ENCODE measurements around the gene HTR3D. TPM values are rescaled to one million over a fixed set of nuclear protein-coding genes. Genes with fewer than 3 reads are reported as not detected.
"Not testable (repeated sequence)": the region's sequence is repeated elsewhere in the genome, so short reads cannot be mapped to it uniquely, and the experiment has no call there.

Gene HTR3D
- polyA plus RNA-seq, 2 donors = not detected

- Histone ChIP-seq H3K4me1 (ENCODE audit: control insufficient read depth in 2 of 2, insufficient read depth in 2 of 2, low read length in 1 of 2) (no peaks in the 10 kb centered on the region), H3K27me3 (ENCODE audit: control insufficient read depth in 1 of 2, insufficient read depth in 2 of 2, low read length in 2 of 2) (no peaks in the 10 kb centered on the region), H3K27ac (ENCODE audit: low read depth in 2 of 2, low read length in 1 of 2) (no peak overlapping the region), H3K36me3 (ENCODE audit: control insufficient read depth in 2 of 2, insufficient read depth in 2 of 2, low read length in 1 of 2) (peaks cover 0 to 3% of the 10 kb centered on the region in 2 donors), H3K4me3 (ENCODE audit: low read depth in 1 of 2, low read length in 2 of 2) (peak overlapping the region in 1 of 2 donors; percentile 29), H3K9me3 (ENCODE audit: control insufficient read depth in 2 of 2, insufficient read depth in 1 of 2, low read depth in 1 of 2, low read length in 1 of 2) (no peaks in the 10 kb centered on the region)
- WGBS, 2 donors = 61 to 70% methylated on average over 10 of the region's 10 CpGs
These were observed 16.0 kb upstream of the HTR3D start for GRCh38 chr3:184015381-184016019.

- peak overlapping the region in 1 of 2 donors; percentile 94 for H3K4me3 ChIP-seq (ENCODE audit: low read depth in 1 of 2, low read length in 2 of 2)
- H3K27ac ChIP-seq (ENCODE audit: low read depth in 2 of 2, low read length in 1 of 2) = peak overlapping the region in 1 of 2 donors; percentile 7
These were observed 15.4 kb upstream of the HTR3D start for GRCh38 chr3:184016169-184016570.

GRCh38 chr3:184016811-184017671, 14.5 kb upstream of the HTR3D start:
- 5 to 12% methylated on average over 57 of the region's 57 CpGs for WGBS, 2 donors
- H3K4me3 ChIP-seq (ENCODE audit: low read depth in 1 of 2, low read length in 2 of 2) = peak overlapping the region; percentile 87 to 94
- no peaks in the 10 kb centered on the region for H3K27me3 ChIP-seq (ENCODE audit: control insufficient read depth in 1 of 2, insufficient read depth in 2 of 2, low read length in 2 of 2)
- no peaks in the 10 kb centered on the region for H3K9me3 ChIP-seq (ENCODE audit: control insufficient read depth in 2 of 2, insufficient read depth in 1 of 2, low read depth in 1 of 2, low read length in 1 of 2)
- H3K27ac ChIP-seq (ENCODE audit: low read depth in 2 of 2, low read length in 1 of 2) = peak overlapping the region; percentile 69 to 73
- no peaks in the 10 kb centered on the region for H3K4me1 ChIP-seq (ENCODE audit: control insufficient read depth in 2 of 2, insufficient read depth in 2 of 2, low read length in 1 of 2)
- H3K36me3 ChIP-seq (ENCODE audit: control insufficient read depth in 2 of 2, insufficient read depth in 2 of 2, low read length in 1 of 2) = no peaks in the 10 kb centered on the region

More at GRCh38 chr3:184016169-184016570, 15.4 kb upstream of the HTR3D start:
- 46 to 59% methylated on average over 5 of the region's 5 CpGs for WGBS, 2 donors
- no peaks in the 10 kb centered on the region for H3K4me1 ChIP-seq (ENCODE audit: control insufficient read depth in 2 of 2, insufficient read depth in 2 of 2, low read length in 1 of 2)
- no peaks in the 10 kb centered on the region for H3K9me3 ChIP-seq (ENCODE audit: control insufficient read depth in 2 of 2, insufficient read depth in 1 of 2, low read depth in 1 of 2, low read length in 1 of 2)
- H3K36me3 ChIP-seq (ENCODE audit: control insufficient read depth in 2 of 2, insufficient read depth in 2 of 2, low read length in 1 of 2) = no peaks in the 10 kb centered on the region
- H3K27me3 ChIP-seq (ENCODE audit: control insufficient read depth in 1 of 2, insufficient read depth in 2 of 2, low read length in 2 of 2) = no peaks in the 10 kb centered on the region

- Histone ChIP-seq H3K4me3 (ENCODE audit: low read depth in 1 of 2, low read length in 2 of 2) (peak within 1 kb of the TSS; percentile 87 to 94), H3K4me1 (ENCODE audit: control insufficient read depth in 2 of 2, insufficient read depth in 2 of 2, low read length in 1 of 2) (no peaks in the 10 kb centered on the region), H3K9me3 (ENCODE audit: control insufficient read depth in 2 of 2, insufficient read depth in 1 of 2, low read depth in 1 of 2, low read length in 1 of 2) (no peaks in the 10 kb centered on the region), H3K27me3 (ENCODE audit: control insufficient read depth in 1 of 2, insufficient read depth in 2 of 2, low read length in 2 of 2) (no peaks in the 10 kb centered on the region), H3K36me3 (ENCODE audit: control insufficient read depth in 2 of 2, insufficient read depth in 2 of 2, low read length in 1 of 2) (no peaks in the 10 kb centered on the region), H3K27ac (ENCODE audit: low read depth in 2 of 2, low read length in 1 of 2) (peak within 1 kb of the TSS; percentile 69 to 75)
- 0% methylated on average over 55 of the region's 55 CpGs for WGBS, 2 donors
These were observed 13.7 kb upstream of the HTR3D start, which contains the start of gene ABCC5 for GRCh38 chr3:184017672-184018423. TSS of gene ABCC5 (minus strand) at chr3:184017884. CDS start at chr3:184014392, 3,492 bp downstream.

- WGBS, 2 donors = 89 to 90% methylated on average over 21 of the region's 21 CpGs
- H3K36me3 ChIP-seq (ENCODE audit: control insufficient read depth in 2 of 2, insufficient read depth in 2 of 2, low read length in 1 of 2) = no peaks in the 10 kb centered on the region
- peak overlapping the region; percentile 87 to 94 for H3K4me3 ChIP-seq (ENCODE audit: low read depth in 1 of 2, low read length in 2 of 2)
- peak overlapping the region in 1 of 2 donors; percentile 60 for H3K27ac ChIP-seq (ENCODE audit: low read depth in 2 of 2, low read length in 1 of 2)
- no peaks in the 10 kb centered on the region for H3K27me3 ChIP-seq (ENCODE audit: control insufficient read depth in 1 of 2, insufficient read depth in 2 of 2, low read length in 2 of 2)
- H3K4me1 ChIP-seq (ENCODE audit: control insufficient read depth in 2 of 2, insufficient read depth in 2 of 2, low read length in 1 of 2) = no peaks in the 10 kb centered on the region
- no peaks in the 10 kb centered on the region for H3K9me3 ChIP-seq (ENCODE audit: control insufficient read depth in 2 of 2, insufficient read depth in 1 of 2, low read depth in 1 of 2, low read length in 1 of 2)
These were observed 13.0 kb upstream of the HTR3D start for GRCh38 chr3:184018424-184018973.

GRCh38 chr3:184022323-184022722, 9.2 kb upstream of the HTR3D start:
- Histone ChIP-seq H3K27me3 (ENCODE audit: control insufficient read depth in 1 of 2, insufficient read depth in 2 of 2, low read length in 2 of 2) (no peaks in the 10 kb centered on the region), H3K36me3 (ENCODE audit: control insufficient read depth in 2 of 2, insufficient read depth in 2 of 2, low read length in 1 of 2) (no peaks in the 10 kb centered on the region), H3K4me3 (ENCODE audit: low read depth in 1 of 2, low read length in 2 of 2) (no peak overlapping the region), H3K9me3 (ENCODE audit: control insufficient read depth in 2 of 2, insufficient read depth in 1 of 2, low read depth in 1 of 2, low read length in 1 of 2) (no peaks in the 10 kb centered on the region), H3K27ac (ENCODE audit: low read depth in 2 of 2, low read length in 1 of 2) (no peak overlapping the region), H3K4me1 (ENCODE audit: control insufficient read depth in 2 of 2, insufficient read depth in 2 of 2, low read length in 1 of 2) (peaks cover 0 to 5% of the 10 kb centered on the region in 2 donors)
- WGBS, 2 donors = 49 to 65% methylated on average over 7 of the region's 7 CpGs

GRCh38 chr3:184025256-184025655, 6.3 kb upstream of the HTR3D start:
- H3K36me3 ChIP-seq (ENCODE audit: control insufficient read depth in 2 of 2, insufficient read depth in 2 of 2, low read length in 1 of 2); H3K27ac ChIP-seq (ENCODE audit: low read depth in 2 of 2, low read length in 1 of 2); H3K4me1 ChIP-seq (ENCODE audit: control insufficient read depth in 2 of 2, insufficient read depth in 2 of 2, low read length in 1 of 2); H3K9me3 ChIP-seq (ENCODE audit: control insufficient read depth in 2 of 2, insufficient read depth in 1 of 2, low read depth in 1 of 2, low read length in 1 of 2); H3K4me3 ChIP-seq (ENCODE audit: low read depth in 1 of 2, low read length in 2 of 2); H3K27me3 ChIP-seq (ENCODE audit: control insufficient read depth in 1 of 2, insufficient read depth in 2 of 2, low read length in 2 of 2): not testable (repeated sequence)
- 61 to 73% methylated on average over 5 of the region's 5 CpGs for WGBS, 2 donors

GRCh38 chr3:184028275-184028890, 3.2 kb upstream of the HTR3D start:
- not testable (repeated sequence) for H3K4me3 ChIP-seq (ENCODE audit: low read depth in 1 of 2, low read length in 2 of 2); H3K27ac ChIP-seq (ENCODE audit: low read depth in 2 of 2, low read length in 1 of 2); H3K4me1 ChIP-seq (ENCODE audit: control insufficient read depth in 2 of 2, insufficient read depth in 2 of 2, low read length in 1 of 2); H3K27me3 ChIP-seq (ENCODE audit: control insufficient read depth in 1 of 2, insufficient read depth in 2 of 2, low read length in 2 of 2); H3K36me3 ChIP-seq (ENCODE audit: control insufficient read depth in 2 of 2, insufficient read depth in 2 of 2, low read length in 1 of 2); H3K9me3 ChIP-seq (ENCODE audit: control insufficient read depth in 2 of 2, insufficient read depth in 1 of 2, low read depth in 1 of 2, low read length in 1 of 2)
- 67 to 89% methylated on average over 1 of the region's 1 CpG for WGBS, 2 donors

- Histone ChIP-seq H3K9me3 (ENCODE audit: control insufficient read depth in 2 of 2, insufficient read depth in 1 of 2, low read depth in 1 of 2, low read length in 1 of 2) (no peaks in the 10 kb centered on the region), H3K4me1 (ENCODE audit: control insufficient read depth in 2 of 2, insufficient read depth in 2 of 2, low read length in 1 of 2) (peaks cover 0 to 5% of the 10 kb centered on the region in 2 donors), H3K27ac (ENCODE audit: low read depth in 2 of 2, low read length in 1 of 2) (no peak overlapping the region), H3K27me3 (ENCODE audit: control insufficient read depth in 1 of 2, insufficient read depth in 2 of 2, low read length in 2 of 2) (no peaks in the 10 kb centered on the region), H3K4me3 (ENCODE audit: low read depth in 1 of 2, low read length in 2 of 2) (no peak overlapping the region), H3K36me3 (ENCODE audit: control insufficient read depth in 2 of 2, insufficient read depth in 2 of 2, low read length in 1 of 2) (no peaks in the 10 kb centered on the region)
- WGBS, 2 donors = 58 to 67% methylated on average over 2 of the region's 2 CpGs
These were observed 2.1 kb upstream of the HTR3D start for GRCh38 chr3:184029443-184029842.
